ENCODE results near the gene ANO7. TPM values are rescaled to one million over a fixed set of nuclear protein-coding genes. Genes with fewer than 3 reads are reported as not detected.

Gene ANO7
- total and polyA plus RNA-seq, 2 of the 8 experiments (the other 6 are each of a cell fraction or from before 2014, with no cell fraction given) = 3.2 to 6.9 TPM

DNA sequence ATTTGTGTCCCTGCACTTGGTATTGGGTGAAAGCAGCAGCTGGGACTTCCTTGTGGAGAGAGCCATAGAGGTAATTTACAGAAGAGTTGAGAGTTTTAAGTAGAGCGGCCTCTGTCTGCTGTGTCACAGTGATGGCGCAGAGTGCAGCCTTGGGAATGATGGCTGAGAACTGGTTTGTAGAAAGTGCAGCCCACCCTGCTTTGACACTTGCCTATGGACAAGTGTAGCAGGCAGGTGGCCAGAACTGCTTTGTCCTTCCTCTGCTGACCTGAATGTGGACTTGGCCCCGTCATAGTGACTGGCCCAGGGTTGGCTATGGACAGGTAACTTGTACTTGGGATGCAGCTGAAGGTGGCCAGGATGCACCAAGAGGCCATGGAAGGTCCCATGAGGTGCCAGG, 6.4 kb upstream of the ANO7 start:
- TF ChIP-seq JUN (IDR thresholded peaks at IDR 0.05; ENCODE audit: low read depth, low read length) (no peak), EP300 (IDR thresholded peaks at IDR 0.05; ENCODE audit: borderline replicate concordance in 1 of 2, low read depth in 2 of 2, low read length in 2 of 2) (no peak)
- Histone ChIP-seq H2BK20ac (ENCODE audit: low read length) (no peak overlapping the region), H3K4ac (replicated peaks; ENCODE audit: insufficient read length, low read depth, low read length) (no peak overlapping the region), H3K79me2 (ENCODE audit: control insufficient read depth in 1 of 2, insufficient read depth in 2 of 2, low read length in 2 of 2) (no peaks in the 10 kb centered on the region), H3K14ac (ENCODE audit: insufficient read length) (no peak overlapping the region), H3K4me1 (replicated peaks in 1 of 4; ENCODE audit: control insufficient read depth in 3 of 4, insufficient read depth in 4 of 4, low read length in 3 of 4) (peaks cover 0 to 3% (median under 1%) of the 10 kb centered on the region in 4 experiments; a peak in 3 of 7 replicates), H2BK15ac (ENCODE audit: low read length) (no peak overlapping the region), H3K27me3 (replicated peaks in 1 of 4; ENCODE audit: control insufficient read depth in 3 of 4, extremely low read depth in 1 of 4, insufficient read depth in 3 of 4, low read length in 3 of 4) (no peaks in the 10 kb centered on the region), H2BK120ac (replicated peaks; ENCODE audit: low read depth, low read length) (no peak overlapping the region), H2BK12ac (ENCODE audit: low read depth, low read length) (no peak overlapping the region), H3K9me3 (ENCODE audit: insufficient read depth in 2 of 2, low read depth in 1 of 2, low read length in 1 of 2) (no peaks in the 10 kb centered on the region), H3K4me3 (ENCODE audit: extremely low read depth in 1 of 4, insufficient read depth in 2 of 4, low read depth in 3 of 4, low read length in 4 of 4) (no peak overlapping the region), H3K79me1 (ENCODE audit: low read depth, low read length) (no peaks in the 10 kb centered on the region), H3K18ac (ENCODE audit: extremely low read depth, low read length) (no peak overlapping the region), H3K23ac (ENCODE audit: insufficient read length) (no peak overlapping the region), H2AFZ (ENCODE audit: low read length) (no peak overlapping the region), H4K5ac (ENCODE audit: insufficient read length, low read depth, low read length) (no peak overlapping the region), H3K56ac (replicated peaks; ENCODE audit: insufficient read length, low read depth, low read length) (no peak overlapping the region), H4K91ac (replicated peaks; ENCODE audit: insufficient read length, low read length) (no peak overlapping the region), H4K20me1 (replicated peaks in 1 of 2; ENCODE audit: control insufficient read depth in 1 of 2, insufficient read depth in 2 of 2, low read length in 2 of 2) (peaks cover 0 to 3% of the 10 kb centered on the region in 2 experiments), H4K8ac (ENCODE audit: extremely low read depth, insufficient read depth, low read length) (no peak overlapping the region; the same call in 1 of the 2 replicates), H2BK5ac (ENCODE audit: low read depth, low read length) (no peak overlapping the region), H3K27ac (ENCODE audit: low read depth, low read length) (no peak overlapping the region), H3K23me2 (ENCODE audit: low read depth, low read length) (no peaks in the 10 kb centered on the region), H3K4me2 (ENCODE audit: insufficient read depth in 1 of 2, low read depth in 2 of 2, low read length in 2 of 2) (no peak overlapping the region), H3K9ac (replicated peaks in 1 of 4; ENCODE audit: extremely low read depth in 1 of 4, low read depth in 3 of 4, low read length in 3 of 4) (no peak overlapping the region), H2AK5ac (ENCODE audit: low read depth, low read length) (no peak overlapping the region), H3K36me3 (ENCODE audit: control insufficient read depth in 2 of 4, insufficient read depth in 4 of 4, low read length in 3 of 4) (no peaks in the 10 kb centered on the region)
- FAIRE-seq (no peak), DNase-seq (ENCODE audit: low read depth in 1 of 2, low spot score in 2 of 2) (no peak)
- CTCF ChIA-PET (ENCODE audit: partially characterized antibody) = interaction anchor here (1.2 to 2.5 kb wide), 3 partner anchors 32 to 41 kb away, joined by 4 to 15 read pairs (median 4); partner anchors contain the start of genes PASK and PPP1R7
- WGBS, 2 experiments (ENCODE audit: extremely low coverage in 1 of 2, insufficient coverage in 1 of 2, insufficient read length in 1 of 2, insufficient replicate concordance in 2 of 2, low coverage in 1 of 2, low lambda C conversion rate in 2 of 2, missing lambda C conversion rate in 1 of 2) = 91% methylated on average over 3 of the region's 3 CpGs; no CpG with 5 or more reads in 1 of the 2 experiments
- POLR2A ChIA-PET (ENCODE audit: partially characterized antibody) = no interaction called here
